ENCODE data around the gene HTT. TPM values are rescaled to one million over a fixed set of nuclear protein-coding genes. Genes with fewer than 3 reads are reported as not detected.

HTT gene
- total RNA-seq, 1 experiment from 2014 or later, result 66.8 TPM

DNA sequence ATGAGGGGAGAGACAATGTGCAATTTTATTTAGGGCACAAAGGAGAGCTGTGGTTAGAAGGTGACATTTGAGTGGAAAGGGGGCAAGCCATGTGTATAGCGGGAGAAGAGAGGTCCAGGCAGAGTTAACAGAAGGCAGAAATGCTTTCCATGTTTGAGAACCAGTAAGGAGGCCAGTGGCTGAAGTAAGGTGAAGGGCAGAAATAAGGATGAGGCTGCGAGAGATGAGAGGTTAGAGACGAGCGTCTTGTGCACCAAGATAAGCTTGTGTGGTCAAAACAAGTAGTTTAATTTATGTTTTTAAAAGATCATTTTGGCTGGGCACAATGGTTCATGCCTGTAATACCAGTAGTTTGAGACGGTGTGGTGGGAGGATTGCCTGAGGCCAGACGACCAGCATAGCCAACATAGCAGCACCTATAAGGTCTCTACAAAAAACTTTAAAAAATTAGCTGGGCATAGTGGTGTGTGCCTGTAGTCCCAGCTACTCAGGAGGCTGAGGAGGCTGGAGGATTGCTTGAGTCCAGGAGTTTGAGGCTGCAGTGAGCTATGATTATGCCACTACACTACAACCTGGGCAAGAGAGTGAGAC lies 8.5 kb downstream of the HTT start:
- ChIA-PET CTCF (no interaction called here), POLR2A (ENCODE audit: low non-redundant PET) (interaction anchor here (0.6 kb wide), 1 partner anchor 1174 kb away, joined by 4 read pairs; no protein-coding TSS in a partner anchor)
- TF ChIP-seq EZH2 (IDR thresholded peaks at IDR 0.05; ENCODE audit: borderline replicate concordance, low read depth, low read length, poor library complexity, severe bottlenecking), result no peak
- TF ChIP-seq, protein P1, sequence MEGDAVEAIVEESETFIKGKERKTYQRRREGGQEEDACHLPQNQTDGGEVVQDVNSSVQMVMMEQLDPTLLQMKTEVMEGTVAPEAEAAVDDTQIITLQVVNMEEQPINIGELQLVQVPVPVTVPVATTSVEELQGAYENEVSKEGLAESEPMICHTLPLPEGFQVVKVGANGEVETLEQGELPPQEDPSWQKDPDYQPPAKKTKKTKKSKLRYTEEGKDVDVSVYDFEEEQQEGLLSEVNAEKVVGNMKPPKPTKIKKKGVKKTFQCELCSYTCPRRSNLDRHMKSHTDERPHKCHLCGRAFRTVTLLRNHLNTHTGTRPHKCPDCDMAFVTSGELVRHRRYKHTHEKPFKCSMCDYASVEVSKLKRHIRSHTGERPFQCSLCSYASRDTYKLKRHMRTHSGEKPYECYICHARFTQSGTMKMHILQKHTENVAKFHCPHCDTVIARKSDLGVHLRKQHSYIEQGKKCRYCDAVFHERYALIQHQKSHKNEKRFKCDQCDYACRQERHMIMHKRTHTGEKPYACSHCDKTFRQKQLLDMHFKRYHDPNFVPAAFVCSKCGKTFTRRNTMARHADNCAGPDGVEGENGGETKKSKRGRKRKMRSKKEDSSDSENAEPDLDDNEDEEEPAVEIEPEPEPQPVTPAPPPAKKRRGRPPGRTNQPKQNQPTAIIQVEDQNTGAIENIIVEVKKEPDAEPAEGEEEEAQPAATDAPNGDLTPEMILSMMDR (conservative IDR thresholded peaks at IDR 0.05; ENCODE audit: low read depth, low read length), result no peak
- Histone ChIP-seq H3K27me3 (replicated peaks; ENCODE audit: insufficient read depth, low read depth, low read length, poor library complexity) (no peaks in the 10 kb centered on the region), H3K27ac (ENCODE audit: low read depth, low read length, poor library complexity, severe bottlenecking) (no peak overlapping the region), H3K4me3 (ENCODE audit: low read depth, low read length, poor library complexity, severe bottlenecking) (no peak overlapping the region), H3K36me3 (ENCODE audit: insufficient read depth, low read length, poor library complexity, severe bottlenecking) (no peaks in the 10 kb centered on the region), H3K9me3 (ENCODE audit: low read depth, low read length, poor library complexity, severe bottlenecking) (no peaks in the 10 kb centered on the region), H3K4me1 (ENCODE audit: insufficient read depth, low read length, poor library complexity, severe bottlenecking) (no peaks in the 10 kb centered on the region)
- intact Hi-C loops (cut with micrococcal nuclease; ENCODE audit: unreplicated experiment), result no loop called here
- no peak for DNase-seq (ENCODE audit: low spot score)
- no TSS peak for BruUV-seq (replicated peaks)

DNA sequence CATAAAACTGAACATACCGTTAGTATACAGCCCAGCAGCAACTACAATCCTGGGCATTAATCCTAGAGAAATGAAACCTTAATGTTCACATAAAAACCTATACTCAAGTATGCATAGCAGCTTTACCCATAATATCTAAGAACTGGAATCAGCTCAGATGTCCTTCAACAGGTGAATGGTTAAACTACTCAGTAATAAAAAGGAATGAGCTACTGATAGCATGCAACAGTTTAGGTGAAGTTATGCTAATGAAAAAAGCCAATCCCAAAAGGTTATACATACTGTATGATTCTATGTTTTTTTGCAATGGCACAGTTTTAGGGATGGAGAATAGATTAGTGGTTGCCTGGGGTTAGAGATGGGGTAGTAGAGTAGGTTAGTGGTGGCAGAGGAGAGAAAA lies 9.3 kb downstream of the HTT start:
- H3K9me3 ChIP-seq (ENCODE audit: low read depth, low read length, poor library complexity, severe bottlenecking), result no peaks in the 10 kb centered on the region
- no peaks in the 10 kb centered on the region for H3K27me3 ChIP-seq (replicated peaks; ENCODE audit: insufficient read depth, low read depth, low read length, poor library complexity)
- intact Hi-C loops (cut with micrococcal nuclease; ENCODE audit: unreplicated experiment), result no loop called here
- no peak overlapping the region for H3K27ac ChIP-seq (ENCODE audit: low read depth, low read length, poor library complexity, severe bottlenecking)
- ChIA-PET POLR2A (ENCODE audit: low non-redundant PET) (interaction anchor here (0.6 kb wide), 1 partner anchor 1175 kb away, joined by 4 read pairs; no protein-coding TSS in a partner anchor), CTCF (no interaction called here)
- DNase-seq (ENCODE audit: low spot score), result no peak
- TF ChIP-seq EZH2 (IDR thresholded peaks at IDR 0.05; ENCODE audit: borderline replicate concordance, low read depth, low read length, poor library complexity, severe bottlenecking), result no peak
- TF ChIP-seq, protein P1 (conservative IDR thresholded peaks at IDR 0.05; ENCODE audit: low read depth, low read length), result no peak
- no TSS peak for BruUV-seq (replicated peaks)
- no peak overlapping the region for H3K4me3 ChIP-seq (ENCODE audit: low read depth, low read length, poor library complexity, severe bottlenecking)
- H3K4me1 ChIP-seq (ENCODE audit: insufficient read depth, low read length, poor library complexity, severe bottlenecking), result no peaks in the 10 kb centered on the region
- peaks cover 3% of the 10 kb centered on the region for H3K36me3 ChIP-seq (ENCODE audit: insufficient read depth, low read length, poor library complexity, severe bottlenecking)

DNA sequence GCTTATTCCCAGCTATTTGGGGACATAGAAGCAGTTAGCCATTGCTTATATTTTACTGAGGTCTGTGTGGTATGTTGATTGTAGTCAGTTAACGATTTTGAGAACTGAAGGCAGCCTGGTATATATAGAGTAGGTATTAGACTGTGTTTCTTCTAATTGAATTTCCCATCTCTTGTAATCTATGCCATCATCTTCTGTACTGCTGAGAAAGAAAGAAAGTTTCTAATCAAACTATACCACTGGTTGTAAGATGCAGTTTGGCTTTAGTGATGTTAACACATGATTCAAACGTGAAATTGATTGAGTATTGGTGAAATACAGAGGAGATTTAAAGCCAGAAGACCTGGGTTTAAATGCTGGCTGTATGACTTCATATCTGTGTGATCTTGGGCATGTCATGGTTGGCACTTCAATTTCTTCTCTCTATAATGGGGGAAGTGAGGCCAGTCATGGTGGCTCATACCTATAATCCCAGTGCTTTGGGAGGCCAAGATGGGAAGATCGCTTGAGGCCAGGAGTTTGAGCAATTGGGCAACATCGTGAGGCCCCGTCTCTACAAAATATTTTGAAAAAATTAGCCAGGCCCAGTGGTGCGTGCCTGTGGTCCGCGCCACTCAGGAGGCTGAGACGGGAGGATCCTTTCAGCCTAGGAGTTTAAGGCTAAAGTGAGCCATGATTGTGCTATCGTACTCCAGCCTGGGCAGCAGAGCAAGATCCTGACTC lies 11.6 kb downstream of the HTT start:
- Histone ChIP-seq H3K4me3 (ENCODE audit: low read depth, low read length, poor library complexity, severe bottlenecking) (no peak overlapping the region), H3K36me3 (ENCODE audit: insufficient read depth, low read length, poor library complexity, severe bottlenecking) (peaks cover 6% of the 10 kb centered on the region), H3K9me3 (ENCODE audit: low read depth, low read length, poor library complexity, severe bottlenecking) (no peaks in the 10 kb centered on the region), H3K27me3 (replicated peaks; ENCODE audit: insufficient read depth, low read depth, low read length, poor library complexity) (no peaks in the 10 kb centered on the region), H3K27ac (ENCODE audit: low read depth, low read length, poor library complexity, severe bottlenecking) (no peak overlapping the region), H3K4me1 (ENCODE audit: insufficient read depth, low read length, poor library complexity, severe bottlenecking) (no peaks in the 10 kb centered on the region)
- TF ChIP-seq EZH2 (IDR thresholded peaks at IDR 0.05; ENCODE audit: borderline replicate concordance, low read depth, low read length, poor library complexity, severe bottlenecking), result no peak
- TF ChIP-seq, protein P1 (conservative IDR thresholded peaks at IDR 0.05; ENCODE audit: low read depth, low read length), result no peak
- intact Hi-C loops (cut with micrococcal nuclease; ENCODE audit: unreplicated experiment), result no loop called here
- ChIA-PET CTCF (no interaction called here), POLR2A (ENCODE audit: low non-redundant PET) (no interaction called here)
- no peak for DNase-seq (ENCODE audit: low spot score)
- no TSS peak for BruUV-seq (replicated peaks)
